Measurements from ENCODE around the gene EEF2. TPM values are rescaled to one million over a fixed set of nuclear protein-coding genes. Genes with fewer than 3 reads are reported as not detected.

EEF2 gene
- total and polyA plus RNA-seq, 2 of the 4 experiments (the other 2 are of a cell fraction) = 1,505 to 2,161 TPM

- no peak overlapping the region for H4K91ac ChIP-seq (ENCODE audit: insufficient read depth, low read depth, low read length)
- dilution Hi-C loops (cut with HindIII; ENCODE audit: low sequenced_read_pairs, unreplicated experiment) = no loop called here
- BruUV-seq (replicated peaks) = no TSS peak
- H4K5ac ChIP-seq (ENCODE audit: low read depth, low read length) = no peak overlapping the region
- H2BK20ac ChIP-seq (ENCODE audit: low read depth, low read length) = no peak overlapping the region
- H3K79me1 ChIP-seq (ENCODE audit: low read depth in 1 of 2, low read length in 2 of 2) = peaks cover 0 to 16% of the 10 kb centered on the region in 2 experiments; a peak in 2 of 4 replicates
- H3K4me3 ChIP-seq (ENCODE audit: insufficient read depth, low read depth, low read length) = no peak overlapping the region
- ATAC-seq (ENCODE audit: low read depth) (no peak), DNase-seq (no peak)
- no peak overlapping the region for H3K14ac ChIP-seq (replicated peaks; ENCODE audit: low read depth, low read length)
- H3K9me1 ChIP-seq (ENCODE audit: insufficient read depth, low read length) = 0 out of 2 replicates have a peak, but pooled peaks cover 2% of the 10 kb centered on the region
- H4K20me1 ChIP-seq (ENCODE audit: insufficient read depth, low read length) = peaks cover 7% of the 10 kb centered on the region
- WGBS, 2 experiments (ENCODE audit: extremely low coverage in 2 of 2, insufficient read length in 1 of 2) = 96% methylated on average over 15 of the region's 48 CpGs; no CpG with 5 or more reads in 1 of the 2 experiments
- no peak overlapping the region for H2AK9ac ChIP-seq (replicated peaks; ENCODE audit: low read depth, low read length, poor library complexity)
- no peak overlapping the region for H4K8ac ChIP-seq (ENCODE audit: low read depth in 2 of 2, low read length in 2 of 2)
- POLR2A ChIA-PET (ENCODE audit: unreplicated experiment) = no interaction called here
- H2AFZ ChIP-seq (replicated peaks; ENCODE audit: low read length, poor library complexity) = no peak overlapping the region
- H3K9ac ChIP-seq (ENCODE audit: low read depth, low read length) = no peak overlapping the region
- no peak overlapping the region for H2BK120ac ChIP-seq (ENCODE audit: low read depth, low read length)
- H3K9me3 ChIP-seq (ENCODE audit: control insufficient read depth, insufficient read depth, low read length) = no peaks in the 10 kb centered on the region
- peaks cover 62% of the 10 kb centered on the region for H3K36me3 ChIP-seq (ENCODE audit: control insufficient read depth, insufficient read depth, low read length)
- CTCF ChIA-PET = no interaction called here
- no peaks in the 10 kb centered on the region for H3K4me1 ChIP-seq (ENCODE audit: control insufficient read depth, insufficient read depth, low read length)
- no peak overlapping the region for H3K56ac ChIP-seq (ENCODE audit: extremely low read depth, insufficient read depth, low read length)
- in situ Hi-C loops (cut with MboI; ENCODE audit: low sequenced_read_pairs) = no loop called here
- H3K18ac ChIP-seq (ENCODE audit: low read depth, low read length) = no peak overlapping the region
- H3K27ac ChIP-seq (ENCODE audit: insufficient read depth, low read length) = no peak overlapping the region
- H2AK5ac ChIP-seq (ENCODE audit: low read depth, low read length) = no peak overlapping the region
- intact Hi-C loops (cut with micrococcal nuclease) = no loop called here
- no peak overlapping the region for H3K4me2 ChIP-seq (ENCODE audit: low read depth, low read length)
- H3K23ac ChIP-seq (ENCODE audit: low read depth, low read length) = no peak overlapping the region
- no peaks in the 10 kb centered on the region for H3K27me3 ChIP-seq (ENCODE audit: control insufficient read depth, insufficient read depth, low read length)
- H2BK5ac ChIP-seq (ENCODE audit: low read depth, low read length, poor library complexity, severe bottlenecking) = no peak overlapping the region
- no peak overlapping the region for H2BK15ac ChIP-seq (ENCODE audit: low read depth, low read length)
- no peak overlapping the region for H3K4ac ChIP-seq (ENCODE audit: low read depth, low read length)
- TF ChIP-seq BHLHE40 (IDR thresholded peaks at IDR 0.05; ENCODE audit: low read depth, low read length) (no peak), ELK1 (IDR thresholded peaks at IDR 0.05; ENCODE audit: borderline replicate concordance, low read depth, low read length) (no peak), MXI1 (IDR thresholded peaks at IDR 0.05; ENCODE audit: borderline replicate concordance, low read depth, low read length) (no peak), RAD21 (IDR thresholded peaks at IDR 0.05; ENCODE audit: low read length) (no peak), RCOR1 (IDR thresholded peaks at IDR 0.05; ENCODE audit: insufficient replicate concordance, low read length) (no peak), CEBPB (IDR thresholded peaks at IDR 0.05; ENCODE audit: low read depth, low read length) (no peak), CTCF (conservative IDR thresholded peaks at IDR 0.05; ENCODE audit: low read depth, low read length) (no peak), POLR2A (IDR thresholded peaks at IDR 0.05; ENCODE audit: low read depth, low read length) (no peak), NFE2L2 (IDR thresholded peaks at IDR 0.05; ENCODE audit: low read depth, low read length) (no peak), MAZ (IDR thresholded peaks at IDR 0.05; ENCODE audit: borderline replicate concordance, low read depth, low read length) (no peak), RFX5 (IDR thresholded peaks at IDR 0.05; ENCODE audit: low read depth, low read length) (no peak), USF2 (IDR thresholded peaks at IDR 0.05; ENCODE audit: low read depth, low read length) (no peak), CHD1 (IDR thresholded peaks at IDR 0.05; ENCODE audit: low read depth, low read length) (no peak), MAFK (IDR thresholded peaks at IDR 0.05; ENCODE audit: low read depth, low read length) (no peak), FOS (IDR thresholded peaks at IDR 0.05; ENCODE audit: low read depth, low read length) (no peak)
Measured at GRCh38 chr19:4028334-4029246, 43.3 kb upstream of the EEF2 start.
